Measurements from ENCODE around the gene DNAH10. TPM values are rescaled to one million over a fixed set of nuclear protein-coding genes. Genes with fewer than 3 reads are reported as not detected.

The DNAH10 gene
- total RNA-seq, 2 experiments from 2014 or later = 0.11 to 0.19 TPM

GRCh38 chr12:123849517-123849916, 87.4 kb downstream of the DNAH10 start:
- Histone ChIP-seq H3K4me1 (ENCODE audit: insufficient read depth, low read length, poor library complexity, severe bottlenecking) (no peaks in the 10 kb centered on the region), H3K27ac (ENCODE audit: low read depth, low read length, poor library complexity, severe bottlenecking) (no peak overlapping the region), H3K36me3 (ENCODE audit: insufficient read depth, low read length) (no peaks in the 10 kb centered on the region), H3K9me3 (ENCODE audit: low read length) (no peaks in the 10 kb centered on the region), H2AFZ (ENCODE audit: low read length) (no peak overlapping the region), H3K9me2 (ENCODE audit: insufficient read depth, low read length) (no peaks in the 10 kb centered on the region), H3K4me2 (ENCODE audit: low read length) (no peak overlapping the region), H3K4me3 (ENCODE audit: low read depth, low read length, poor library complexity, severe bottlenecking) (no peak overlapping the region), H4K20me1 (ENCODE audit: insufficient read depth, low read length) (no peaks in the 10 kb centered on the region), H3K79me2 (ENCODE audit: insufficient read depth, low read depth, low read length) (no peaks in the 10 kb centered on the region)
- TF ChIP-seq EZH2phosphoT487 (IDR thresholded peaks at IDR 0.05; ENCODE audit: borderline replicate concordance, low read depth, low read length) (no peak), CTCF (conservative IDR thresholded peaks at IDR 0.05; ENCODE audit: low read length) (no peak)
- intact Hi-C loops (cut with micrococcal nuclease; ENCODE audit: unreplicated experiment) = no loop called here
- no peak for DNase-seq (ENCODE audit: low spot score)
- no TSS peak for BruUV-seq (replicated peaks)
- CTCF ChIA-PET (ENCODE audit: unreplicated experiment) = no interaction called here
- POLR2A ChIA-PET = no interaction called here

DNA sequence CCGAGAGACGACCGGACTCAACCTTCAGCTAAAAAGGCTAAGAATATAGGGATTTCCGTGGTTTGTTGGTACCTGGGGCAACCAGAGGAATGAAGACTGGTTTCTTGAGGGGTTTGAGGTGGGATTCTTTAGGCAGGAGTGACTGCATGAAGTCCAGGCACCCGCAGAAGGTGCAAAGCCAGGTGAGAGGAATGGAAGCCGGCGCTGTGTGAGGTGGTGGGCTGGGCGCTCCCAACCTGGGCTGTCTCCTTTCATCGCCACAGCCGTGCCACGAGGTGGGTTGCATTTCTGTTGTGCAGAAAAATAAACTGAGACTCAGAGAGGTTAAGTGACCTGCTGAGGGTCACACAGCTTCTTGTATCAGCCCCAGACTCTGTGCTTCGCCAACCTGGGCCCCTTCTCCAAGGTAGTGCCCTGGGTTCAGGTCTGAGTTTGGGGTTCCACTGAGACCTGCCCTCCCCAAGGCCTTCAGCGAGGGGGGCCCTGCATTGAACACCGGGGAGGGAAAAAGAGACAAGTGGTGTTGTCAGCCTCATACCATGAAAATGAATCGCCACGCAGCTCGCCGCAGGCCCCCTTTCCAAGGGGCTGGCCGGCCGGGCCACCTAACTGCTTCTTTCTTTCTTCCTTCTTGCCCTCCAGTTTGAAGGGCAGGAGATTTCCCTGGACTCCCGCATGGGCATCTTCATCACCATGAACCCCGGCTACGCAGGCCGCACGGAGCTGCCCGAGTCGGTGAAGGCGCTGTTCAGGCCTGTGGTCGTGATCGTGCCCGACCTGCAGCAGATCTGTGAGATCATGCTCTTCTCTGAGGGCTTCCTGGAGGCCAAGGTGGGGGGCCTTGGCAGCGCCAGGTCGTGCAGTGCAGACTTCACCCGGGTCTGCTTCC, 88.4 kb downstream of the DNAH10 start:
- H3K27ac ChIP-seq (ENCODE audit: low read depth, low read length, poor library complexity, severe bottlenecking) = no peak overlapping the region
- no peak overlapping the region for H3K4me2 ChIP-seq (ENCODE audit: low read length)
- no peaks in the 10 kb centered on the region for H4K20me1 ChIP-seq (ENCODE audit: insufficient read depth, low read length)
- H3K4me3 ChIP-seq (ENCODE audit: low read depth, low read length, poor library complexity, severe bottlenecking) = no peak overlapping the region
- no peaks in the 10 kb centered on the region for H3K36me3 ChIP-seq (ENCODE audit: insufficient read depth, low read length)
- no peaks in the 10 kb centered on the region for H3K9me3 ChIP-seq (ENCODE audit: low read length)
- H2AFZ ChIP-seq (ENCODE audit: low read length) = no peak overlapping the region
- DNase-seq (ENCODE audit: low spot score) = no peak
- H3K9me2 ChIP-seq (ENCODE audit: insufficient read depth, low read length) = no peaks in the 10 kb centered on the region
- ChIA-PET POLR2A (interaction anchor here (0.7 kb wide), 1 partner anchor 14 kb away, joined by 3 read pairs; no protein-coding TSS in a partner anchor), CTCF (ENCODE audit: unreplicated experiment) (no interaction called here)
- no TSS peak for BruUV-seq (replicated peaks)
- intact Hi-C loops (cut with micrococcal nuclease; ENCODE audit: unreplicated experiment) = no loop called here
- H3K79me2 ChIP-seq (ENCODE audit: insufficient read depth, low read depth, low read length) = no peaks in the 10 kb centered on the region
- no peaks in the 10 kb centered on the region for H3K4me1 ChIP-seq (ENCODE audit: insufficient read depth, low read length, poor library complexity, severe bottlenecking)
- no peak for TF ChIP-seq CTCF (conservative IDR thresholded peaks at IDR 0.05; ENCODE audit: low read length)
- no peak for TF ChIP-seq EZH2phosphoT487 (IDR thresholded peaks at IDR 0.05; ENCODE audit: borderline replicate concordance, low read depth, low read length)
